ENCODE results near the gene LRRC9. TPM values are rescaled to one million over a fixed set of nuclear protein-coding genes. Genes with fewer than 3 reads are reported as not detected.
"Not testable (repeated sequence)": the region's sequence is repeated elsewhere in the genome, so short reads cannot be mapped to it uniquely, and the experiment has no call there.

The LRRC9 gene
- total and polyA plus RNA-seq, 2 experiments from 2014 or later, result 2.2 to 3.1 TPM

DNA sequence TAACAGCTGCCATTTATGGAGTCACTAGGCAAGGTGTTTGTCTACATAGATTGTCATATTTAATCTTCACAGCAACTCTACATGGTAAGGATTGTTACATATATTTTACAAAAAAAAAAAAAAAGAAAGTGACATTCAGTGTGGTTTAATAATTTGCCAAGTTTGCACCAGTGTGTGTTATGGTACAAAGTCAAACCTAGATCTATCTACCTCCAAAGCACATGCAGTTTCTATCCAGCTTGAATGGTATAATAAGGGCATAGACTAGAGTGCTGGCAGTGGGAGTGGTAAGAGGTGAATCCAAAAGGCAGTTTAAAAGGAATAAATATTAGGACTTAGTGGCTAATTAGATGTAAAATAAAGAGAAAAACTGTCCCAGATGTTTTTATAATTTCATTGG is 105.6 kb downstream of the LRRC9 start:
- ATAC-seq, result no peak
- Histone ChIP-seq H3K9me2 (ENCODE audit: insufficient read depth) (no peaks in the 10 kb centered on the region), H3K4me2 (no peak overlapping the region), H3K36me3 (ENCODE audit: insufficient read depth) (no peaks in the 10 kb centered on the region), H3K79me2 (replicated peaks; ENCODE audit: insufficient read depth) (no peaks in the 10 kb centered on the region), H3K27ac (ENCODE audit: low read depth) (no peak overlapping the region), H3F3A (replicated peaks; ENCODE audit: low read depth) (no peaks in the 10 kb centered on the region), H3K27me3 (ENCODE audit: insufficient read depth) (no peaks in the 10 kb centered on the region), H2AFZ (no peak overlapping the region), H3K4me1 (ENCODE audit: insufficient read depth) (no peaks in the 10 kb centered on the region), H3K4me3 (no peak overlapping the region), H4K20me1 (replicated peaks; ENCODE audit: insufficient read depth) (no peaks in the 10 kb centered on the region)
- Mint-ChIP-seq H3K27ac (no peak overlapping the region), H3K27me3 (ENCODE audit: insufficient read depth, low read depth, poor library complexity) (no peaks in the 10 kb centered on the region), H3K4me1 (no peaks in the 10 kb centered on the region), H3K9me3 (no peaks in the 10 kb centered on the region), H3K4me3 (no peak overlapping the region), H3K36me3 (ENCODE audit: low read depth) (no peaks in the 10 kb centered on the region)
- no peak for DNase-seq (ENCODE audit: low spot score)
- no peak for TF ChIP-seq STAT1 (IDR thresholded peaks at IDR 0.05; ENCODE audit: unreplicated experiment)
- TF ChIP-seq ZNF114 (CRISPR knock-in tag; IDR thresholded peaks at IDR 0.05), result no peak
- TF ChIP-seq, protein P1, sequence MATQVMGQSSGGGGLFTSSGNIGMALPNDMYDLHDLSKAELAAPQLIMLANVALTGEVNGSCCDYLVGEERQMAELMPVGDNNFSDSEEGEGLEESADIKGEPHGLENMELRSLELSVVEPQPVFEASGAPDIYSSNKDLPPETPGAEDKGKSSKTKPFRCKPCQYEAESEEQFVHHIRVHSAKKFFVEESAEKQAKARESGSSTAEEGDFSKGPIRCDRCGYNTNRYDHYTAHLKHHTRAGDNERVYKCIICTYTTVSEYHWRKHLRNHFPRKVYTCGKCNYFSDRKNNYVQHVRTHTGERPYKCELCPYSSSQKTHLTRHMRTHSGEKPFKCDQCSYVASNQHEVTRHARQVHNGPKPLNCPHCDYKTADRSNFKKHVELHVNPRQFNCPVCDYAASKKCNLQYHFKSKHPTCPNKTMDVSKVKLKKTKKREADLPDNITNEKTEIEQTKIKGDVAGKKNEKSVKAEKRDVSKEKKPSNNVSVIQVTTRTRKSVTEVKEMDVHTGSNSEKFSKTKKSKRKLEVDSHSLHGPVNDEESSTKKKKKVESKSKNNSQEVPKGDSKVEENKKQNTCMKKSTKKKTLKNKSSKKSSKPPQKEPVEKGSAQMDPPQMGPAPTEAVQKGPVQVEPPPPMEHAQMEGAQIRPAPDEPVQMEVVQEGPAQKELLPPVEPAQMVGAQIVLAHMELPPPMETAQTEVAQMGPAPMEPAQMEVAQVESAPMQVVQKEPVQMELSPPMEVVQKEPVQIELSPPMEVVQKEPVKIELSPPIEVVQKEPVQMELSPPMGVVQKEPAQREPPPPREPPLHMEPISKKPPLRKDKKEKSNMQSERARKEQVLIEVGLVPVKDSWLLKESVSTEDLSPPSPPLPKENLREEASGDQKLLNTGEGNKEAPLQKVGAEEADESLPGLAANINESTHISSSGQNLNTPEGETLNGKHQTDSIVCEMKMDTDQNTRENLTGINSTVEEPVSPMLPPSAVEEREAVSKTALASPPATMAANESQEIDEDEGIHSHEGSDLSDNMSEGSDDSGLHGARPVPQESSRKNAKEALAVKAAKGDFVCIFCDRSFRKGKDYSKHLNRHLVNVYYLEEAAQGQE (IDR thresholded peaks at IDR 0.05; ENCODE audit: unreplicated experiment), result no peak

DNA sequence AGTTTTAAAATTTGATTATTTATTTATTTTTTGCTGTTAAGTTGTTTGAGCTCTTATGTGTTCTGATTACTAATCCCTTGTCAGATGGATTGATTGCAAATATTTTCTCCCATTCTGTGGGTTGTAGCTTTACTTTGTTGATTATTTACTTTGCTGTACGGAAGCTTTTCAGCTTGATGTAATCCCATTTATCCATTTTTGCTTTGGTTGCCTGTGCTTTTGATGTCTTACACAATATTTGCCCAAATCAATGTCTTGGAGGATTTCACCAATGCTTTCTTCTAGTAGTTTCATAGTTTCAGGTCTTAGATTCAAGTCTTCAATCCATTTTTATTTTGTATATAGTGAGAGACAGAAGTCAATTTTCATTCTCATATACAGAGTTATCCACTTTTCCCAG is 115.2 kb downstream of the LRRC9 start:
- Histone ChIP-seq H4K20me1 (replicated peaks; ENCODE audit: insufficient read depth) (no peaks in the 10 kb centered on the region), H3K4me3 (no peak overlapping the region), H3K36me3 (ENCODE audit: insufficient read depth) (no peaks in the 10 kb centered on the region), H2AFZ (no peak overlapping the region), H3K27me3 (ENCODE audit: insufficient read depth) (no peaks in the 10 kb centered on the region), H3F3A (replicated peaks; ENCODE audit: low read depth) (no peaks in the 10 kb centered on the region), H3K9me2 (ENCODE audit: insufficient read depth) (0 out of 2 replicates have a peak, but pooled peaks cover 3% of the 10 kb centered on the region), H3K4me2 (no peak overlapping the region), H3K4me1 (ENCODE audit: insufficient read depth) (no peaks in the 10 kb centered on the region), H3K79me2 (replicated peaks; ENCODE audit: insufficient read depth) (no peaks in the 10 kb centered on the region), H3K27ac (ENCODE audit: low read depth) (no peak overlapping the region)
- DNase-seq (ENCODE audit: low spot score) (no peak), ATAC-seq (no peak)
- no peaks in the 10 kb centered on the region for H3K27me3 Mint-ChIP-seq (ENCODE audit: insufficient read depth, low read depth, poor library complexity)
- H3K36me3 Mint-ChIP-seq (ENCODE audit: low read depth), result no peaks in the 10 kb centered on the region
- no peaks in the 10 kb centered on the region for H3K4me1 Mint-ChIP-seq
- no peak overlapping the region for H3K4me3 Mint-ChIP-seq
- H3K9me3 Mint-ChIP-seq, result peaks cover 6% of the 10 kb centered on the region; the same call in 1 of the 3 replicates
- TF ChIP-seq CREB1 (CRISPR knock-in tag; IDR thresholded peaks at IDR 0.05; ENCODE audit: low read depth) (no peak), JUNB (IDR thresholded peaks at IDR 0.05; ENCODE audit: unreplicated experiment) (no peak), EZH2phosphoT487 (IDR thresholded peaks at IDR 0.05; ENCODE audit: unreplicated experiment) (no peak), EZH2 (IDR thresholded peaks at IDR 0.05; ENCODE audit: low read depth, unreplicated experiment) (no peak)
- TF ChIP-seq, protein P2, sequence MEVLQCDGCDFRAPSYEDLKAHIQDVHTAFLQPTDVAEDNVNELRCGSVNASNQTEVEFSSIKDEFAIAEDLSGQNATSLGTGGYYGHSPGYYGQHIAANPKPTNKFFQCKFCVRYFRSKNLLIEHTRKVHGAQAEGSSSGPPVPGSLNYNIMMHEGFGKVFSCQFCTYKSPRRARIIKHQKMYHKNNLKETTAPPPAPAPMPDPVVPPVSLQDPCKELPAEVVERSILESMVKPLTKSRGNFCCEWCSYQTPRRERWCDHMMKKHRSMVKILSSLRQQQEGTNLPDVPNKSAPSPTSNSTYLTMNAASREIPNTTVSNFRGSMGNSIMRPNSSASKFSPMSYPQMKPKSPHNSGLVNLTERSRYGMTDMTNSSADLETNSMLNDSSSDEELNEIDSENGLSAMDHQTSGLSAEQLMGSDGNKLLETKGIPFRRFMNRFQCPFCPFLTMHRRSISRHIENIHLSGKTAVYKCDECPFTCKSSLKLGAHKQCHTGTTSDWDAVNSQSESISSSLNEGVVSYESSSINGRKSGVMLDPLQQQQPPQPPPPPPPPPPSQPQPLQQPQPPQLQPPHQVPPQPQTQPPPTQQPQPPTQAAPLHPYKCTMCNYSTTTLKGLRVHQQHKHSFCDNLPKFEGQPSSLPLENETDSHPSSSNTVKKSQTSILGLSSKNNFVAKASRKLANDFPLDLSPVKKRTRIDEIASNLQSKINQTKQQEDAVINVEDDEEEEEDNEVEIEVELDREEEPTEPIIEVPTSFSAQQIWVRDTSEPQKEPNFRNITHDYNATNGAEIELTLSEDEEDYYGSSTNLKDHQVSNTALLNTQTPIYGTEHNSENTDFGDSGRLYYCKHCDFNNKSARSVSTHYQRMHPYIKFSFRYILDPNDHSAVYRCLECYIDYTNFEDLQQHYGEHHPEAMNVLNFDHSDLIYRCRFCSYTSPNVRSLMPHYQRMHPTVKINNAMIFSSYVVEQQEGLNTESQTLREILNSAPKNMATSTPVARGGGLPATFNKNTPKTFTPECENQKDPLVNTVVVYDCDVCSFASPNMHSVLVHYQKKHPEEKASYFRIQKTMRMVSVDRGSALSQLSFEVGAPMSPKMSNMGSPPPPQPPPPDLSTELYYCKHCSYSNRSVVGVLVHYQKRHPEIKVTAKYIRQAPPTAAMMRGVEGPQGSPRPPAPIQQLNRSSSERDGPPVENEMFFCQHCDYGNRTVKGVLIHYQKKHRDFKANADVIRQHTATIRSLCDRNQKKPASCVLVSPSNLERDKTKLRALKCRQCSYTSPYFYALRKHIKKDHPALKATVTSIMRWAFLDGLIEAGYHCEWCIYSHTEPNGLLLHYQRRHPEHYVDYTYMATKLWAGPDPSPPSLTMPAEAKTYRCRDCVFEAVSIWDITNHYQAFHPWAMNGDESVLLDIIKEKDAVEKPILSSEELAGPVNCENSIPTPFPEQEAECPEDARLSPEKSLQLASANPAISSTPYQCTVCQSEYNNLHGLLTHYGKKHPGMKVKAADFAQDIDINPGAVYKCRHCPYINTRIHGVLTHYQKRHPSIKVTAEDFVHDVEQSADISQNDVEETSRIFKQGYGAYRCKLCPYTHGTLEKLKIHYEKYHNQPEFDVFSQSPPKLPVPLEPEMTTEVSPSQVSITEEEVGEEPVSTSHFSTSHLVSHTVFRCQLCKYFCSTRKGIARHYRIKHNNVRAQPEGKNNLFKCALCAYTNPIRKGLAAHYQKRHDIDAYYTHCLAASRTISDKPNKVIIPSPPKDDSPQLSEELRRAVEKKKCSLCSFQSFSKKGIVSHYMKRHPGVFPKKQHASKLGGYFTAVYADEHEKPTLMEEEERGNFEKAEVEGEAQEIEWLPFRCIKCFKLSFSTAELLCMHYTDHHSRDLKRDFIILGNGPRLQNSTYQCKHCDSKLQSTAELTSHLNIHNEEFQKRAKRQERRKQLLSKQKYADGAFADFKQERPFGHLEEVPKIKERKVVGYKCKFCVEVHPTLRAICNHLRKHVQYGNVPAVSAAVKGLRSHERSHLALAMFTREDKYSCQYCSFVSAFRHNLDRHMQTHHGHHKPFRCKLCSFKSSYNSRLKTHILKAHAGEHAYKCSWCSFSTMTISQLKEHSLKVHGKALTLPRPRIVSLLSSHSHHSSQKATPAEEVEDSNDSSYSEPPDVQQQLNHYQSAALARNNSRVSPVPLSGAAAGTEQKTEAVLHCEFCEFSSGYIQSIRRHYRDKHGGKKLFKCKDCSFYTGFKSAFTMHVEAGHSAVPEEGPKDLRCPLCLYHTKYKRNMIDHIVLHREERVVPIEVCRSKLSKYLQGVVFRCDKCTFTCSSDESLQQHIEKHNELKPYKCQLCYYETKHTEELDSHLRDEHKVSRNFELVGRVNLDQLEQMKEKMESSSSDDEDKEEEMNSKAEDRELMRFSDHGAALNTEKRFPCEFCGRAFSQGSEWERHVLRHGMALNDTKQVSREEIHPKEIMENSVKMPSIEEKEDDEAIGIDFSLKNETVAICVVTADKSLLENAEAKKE (CRISPR knock-in tag; IDR thresholded peaks at IDR 0.05), result no peak
- no peak overlapping the region for H3K27ac Mint-ChIP-seq

DNA sequence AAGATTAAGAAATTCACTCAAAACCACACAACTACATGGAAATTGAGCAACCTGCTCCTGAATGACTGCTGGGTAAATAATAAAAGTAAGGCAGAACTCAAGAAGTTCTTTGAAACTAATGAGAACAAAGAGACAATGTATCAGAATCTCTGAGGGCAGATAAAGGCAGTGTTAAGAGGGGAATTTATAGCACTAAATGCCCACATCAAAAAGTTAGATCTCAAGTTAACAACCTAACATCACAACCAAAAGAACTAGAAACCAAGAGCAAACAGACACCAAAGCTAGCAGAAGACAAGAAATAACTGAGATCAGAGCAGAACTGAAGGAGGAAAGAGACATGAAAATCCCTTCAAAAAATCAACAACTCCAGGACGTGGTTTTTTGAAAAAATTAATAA is 128.0 kb downstream of the LRRC9 start:
- H3F3A ChIP-seq (replicated peaks; ENCODE audit: low read depth); H3K4me3 ChIP-seq; H3K27ac ChIP-seq (ENCODE audit: low read depth); H3K27ac Mint-ChIP-seq; H3K79me2 ChIP-seq (replicated peaks; ENCODE audit: insufficient read depth); H3K4me1 ChIP-seq (ENCODE audit: insufficient read depth); H3K9me2 ChIP-seq (ENCODE audit: insufficient read depth); ATAC-seq; H4K20me1 ChIP-seq (replicated peaks; ENCODE audit: insufficient read depth); H3K36me3 Mint-ChIP-seq (ENCODE audit: low read depth); H3K4me3 Mint-ChIP-seq; H3K36me3 ChIP-seq (ENCODE audit: insufficient read depth); DNase-seq (ENCODE audit: low spot score); H3K27me3 ChIP-seq (ENCODE audit: insufficient read depth); H3K27me3 Mint-ChIP-seq (ENCODE audit: insufficient read depth, low read depth, poor library complexity); H2AFZ ChIP-seq; H3K4me2 ChIP-seq; H3K4me1 Mint-ChIP-seq: not testable (repeated sequence)
- H3K9me3 Mint-ChIP-seq, result peaks cover 17% of the 10 kb centered on the region
